ENCODE measurements around the gene TEX48. TPM values are rescaled to one million over a fixed set of nuclear protein-coding genes. Genes with fewer than 3 reads are reported as not detected.

Gene TEX48
- total RNA-seq, 1 donor from 2014 or later = not detected

DNA sequence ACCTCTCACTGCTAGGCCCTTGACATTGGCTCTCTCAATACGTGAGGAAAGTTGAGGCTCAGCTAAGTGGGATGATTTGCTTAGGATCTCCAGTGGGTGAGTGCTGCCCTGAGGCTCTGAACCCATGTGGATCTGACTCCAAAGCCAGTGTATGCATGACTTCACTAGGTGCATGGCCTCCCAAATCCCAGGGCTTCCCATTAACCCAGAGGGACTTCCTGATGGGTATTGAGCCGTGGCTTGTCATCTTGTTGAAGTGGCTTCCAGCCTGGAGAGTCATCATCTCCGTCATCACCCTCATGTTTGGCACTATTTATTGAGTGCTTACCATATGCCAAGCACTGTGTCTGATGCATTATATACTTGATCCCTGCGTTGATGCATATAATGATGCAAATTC, 37.3 kb upstream of the TEX48 start:
- H3K36me3 ChIP-seq = no peaks in the 10 kb centered on the region
- no peaks in the 10 kb centered on the region for H3K9me3 ChIP-seq
- H3K27ac ChIP-seq = no peak overlapping the region
- no peaks in the 10 kb centered on the region for H3K4me1 ChIP-seq
- TF ChIP-seq, protein P1, sequence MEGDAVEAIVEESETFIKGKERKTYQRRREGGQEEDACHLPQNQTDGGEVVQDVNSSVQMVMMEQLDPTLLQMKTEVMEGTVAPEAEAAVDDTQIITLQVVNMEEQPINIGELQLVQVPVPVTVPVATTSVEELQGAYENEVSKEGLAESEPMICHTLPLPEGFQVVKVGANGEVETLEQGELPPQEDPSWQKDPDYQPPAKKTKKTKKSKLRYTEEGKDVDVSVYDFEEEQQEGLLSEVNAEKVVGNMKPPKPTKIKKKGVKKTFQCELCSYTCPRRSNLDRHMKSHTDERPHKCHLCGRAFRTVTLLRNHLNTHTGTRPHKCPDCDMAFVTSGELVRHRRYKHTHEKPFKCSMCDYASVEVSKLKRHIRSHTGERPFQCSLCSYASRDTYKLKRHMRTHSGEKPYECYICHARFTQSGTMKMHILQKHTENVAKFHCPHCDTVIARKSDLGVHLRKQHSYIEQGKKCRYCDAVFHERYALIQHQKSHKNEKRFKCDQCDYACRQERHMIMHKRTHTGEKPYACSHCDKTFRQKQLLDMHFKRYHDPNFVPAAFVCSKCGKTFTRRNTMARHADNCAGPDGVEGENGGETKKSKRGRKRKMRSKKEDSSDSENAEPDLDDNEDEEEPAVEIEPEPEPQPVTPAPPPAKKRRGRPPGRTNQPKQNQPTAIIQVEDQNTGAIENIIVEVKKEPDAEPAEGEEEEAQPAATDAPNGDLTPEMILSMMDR (IDR thresholded peaks at IDR 0.05) = no peak
- ATAC-seq (no peak), DNase-seq (no peak)
- H3K4me3 ChIP-seq = no peak overlapping the region
- intact Hi-C loops (cut with DNase I) = no loop called here
- H3K27me3 ChIP-seq (ENCODE audit: low read depth) = peaks cover 6% of the 10 kb centered on the region

GRCh38 chr9:114718801-114719221, 36.8 kb upstream of the TEX48 start:
- DNase-seq (no peak), ATAC-seq (peak; percentile 29 to 67)
- H3K4me1 ChIP-seq = no peaks in the 10 kb centered on the region
- H3K4me3 ChIP-seq = no peak overlapping the region
- H3K27ac ChIP-seq = no peak overlapping the region
- H3K36me3 ChIP-seq = no peaks in the 10 kb centered on the region
- TF ChIP-seq, protein P1 (IDR thresholded peaks at IDR 0.05) = no peak
- peaks cover 6% of the 10 kb centered on the region for H3K27me3 ChIP-seq (ENCODE audit: low read depth)
- H3K9me3 ChIP-seq = no peaks in the 10 kb centered on the region
- intact Hi-C loops (cut with DNase I) = no loop called here

- no peaks in the 10 kb centered on the region for H3K4me1 ChIP-seq
- no peaks in the 10 kb centered on the region for H3K36me3 ChIP-seq
- ATAC-seq (no peak), DNase-seq (no peak)
- TF ChIP-seq, protein P1 (IDR thresholded peaks at IDR 0.05) = no peak
- H3K9me3 ChIP-seq = no peaks in the 10 kb centered on the region
- H3K27me3 ChIP-seq (ENCODE audit: low read depth) = peaks cover 6% of the 10 kb centered on the region
- H3K27ac ChIP-seq = no peak overlapping the region
- H3K4me3 ChIP-seq = no peak overlapping the region
- intact Hi-C loops (cut with DNase I) = no loop called here
These were observed 36.0 kb upstream of the TEX48 start for GRCh38 chr9:114717908-114718486.

GRCh38 chr9:114709636-114710035, 27.6 kb upstream of the TEX48 start:
- H3K4me1 ChIP-seq = no peaks in the 10 kb centered on the region
- no peaks in the 10 kb centered on the region for H3K9me3 ChIP-seq
- no peaks in the 10 kb centered on the region for H3K36me3 ChIP-seq
- no peak overlapping the region for H3K4me3 ChIP-seq
- intact Hi-C loops (cut with DNase I) = no loop called here
- H3K27ac ChIP-seq = no peak overlapping the region
- TF ChIP-seq, protein P1 (IDR thresholded peaks at IDR 0.05) = no peak
- no peaks in the 10 kb centered on the region for H3K27me3 ChIP-seq (ENCODE audit: low read depth)
- DNase-seq = no peak
- ATAC-seq = no peak

GRCh38 chr9:114706711-114707110, 24.7 kb upstream of the TEX48 start:
- TF ChIP-seq, protein P1 (IDR thresholded peaks at IDR 0.05) = no peak
- H3K4me1 ChIP-seq = no peaks in the 10 kb centered on the region
- no peak overlapping the region for H3K4me3 ChIP-seq
- H3K27me3 ChIP-seq (ENCODE audit: low read depth) = no peaks in the 10 kb centered on the region
- H3K27ac ChIP-seq = no peak overlapping the region
- intact Hi-C loops (cut with DNase I) = no loop called here
- DNase-seq (no peak), ATAC-seq (no peak)
- H3K36me3 ChIP-seq = no peaks in the 10 kb centered on the region
- no peaks in the 10 kb centered on the region for H3K9me3 ChIP-seq

Data from lower lobe of right lung (tissue), 2 donors.